ENCODE results near the gene CFHR1. TPM values are rescaled to one million over a fixed set of nuclear protein-coding genes. Genes with fewer than 3 reads are reported as not detected.
"Not testable (repeated sequence)": the region's sequence is repeated elsewhere in the genome, so short reads cannot be mapped to it uniquely, and the experiment has no call there.

The CFHR1 gene
- total RNA-seq, 1 donor from 2014 or later, result not detected

DNA sequence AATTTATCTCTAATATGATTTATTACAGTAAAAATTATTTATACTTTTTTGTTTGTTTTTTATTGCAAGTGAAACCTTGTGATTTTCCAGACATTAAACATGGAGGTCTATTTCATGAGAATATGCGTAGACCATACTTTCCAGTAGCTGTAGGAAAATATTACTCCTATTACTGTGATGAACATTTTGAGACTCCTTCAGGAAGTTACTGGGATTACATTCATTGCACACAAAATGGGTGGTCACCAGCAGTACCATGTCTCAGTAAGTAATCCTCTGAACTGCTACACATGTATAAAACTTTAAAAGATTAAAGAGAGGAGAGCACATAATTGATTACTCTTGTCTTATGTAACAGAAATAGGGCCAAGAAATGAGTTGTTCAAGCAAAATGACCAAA lies 40.4 kb upstream of the CFHR1 start:
- DNase-seq (ENCODE audit: extremely low spot score, unreplicated experiment), result no peak
- Mint-ChIP-seq H3K4me3 (ENCODE audit: unreplicated experiment) (no peak overlapping the region), H3K27me3 (ENCODE audit: unreplicated experiment) (peaks cover 18% of the 10 kb centered on the region), H3K36me3 (ENCODE audit: unreplicated experiment) (peaks cover 1% of the 10 kb centered on the region), H3K4me1 (ENCODE audit: unreplicated experiment) (no peaks in the 10 kb centered on the region), H3K27ac (ENCODE audit: unreplicated experiment) (no peak overlapping the region), H3K9me3 (ENCODE audit: unreplicated experiment) (no peaks in the 10 kb centered on the region)
- TF ChIP-seq, protein P1, sequence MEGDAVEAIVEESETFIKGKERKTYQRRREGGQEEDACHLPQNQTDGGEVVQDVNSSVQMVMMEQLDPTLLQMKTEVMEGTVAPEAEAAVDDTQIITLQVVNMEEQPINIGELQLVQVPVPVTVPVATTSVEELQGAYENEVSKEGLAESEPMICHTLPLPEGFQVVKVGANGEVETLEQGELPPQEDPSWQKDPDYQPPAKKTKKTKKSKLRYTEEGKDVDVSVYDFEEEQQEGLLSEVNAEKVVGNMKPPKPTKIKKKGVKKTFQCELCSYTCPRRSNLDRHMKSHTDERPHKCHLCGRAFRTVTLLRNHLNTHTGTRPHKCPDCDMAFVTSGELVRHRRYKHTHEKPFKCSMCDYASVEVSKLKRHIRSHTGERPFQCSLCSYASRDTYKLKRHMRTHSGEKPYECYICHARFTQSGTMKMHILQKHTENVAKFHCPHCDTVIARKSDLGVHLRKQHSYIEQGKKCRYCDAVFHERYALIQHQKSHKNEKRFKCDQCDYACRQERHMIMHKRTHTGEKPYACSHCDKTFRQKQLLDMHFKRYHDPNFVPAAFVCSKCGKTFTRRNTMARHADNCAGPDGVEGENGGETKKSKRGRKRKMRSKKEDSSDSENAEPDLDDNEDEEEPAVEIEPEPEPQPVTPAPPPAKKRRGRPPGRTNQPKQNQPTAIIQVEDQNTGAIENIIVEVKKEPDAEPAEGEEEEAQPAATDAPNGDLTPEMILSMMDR (IDR thresholded peaks at IDR 0.05), result no peak

DNA sequence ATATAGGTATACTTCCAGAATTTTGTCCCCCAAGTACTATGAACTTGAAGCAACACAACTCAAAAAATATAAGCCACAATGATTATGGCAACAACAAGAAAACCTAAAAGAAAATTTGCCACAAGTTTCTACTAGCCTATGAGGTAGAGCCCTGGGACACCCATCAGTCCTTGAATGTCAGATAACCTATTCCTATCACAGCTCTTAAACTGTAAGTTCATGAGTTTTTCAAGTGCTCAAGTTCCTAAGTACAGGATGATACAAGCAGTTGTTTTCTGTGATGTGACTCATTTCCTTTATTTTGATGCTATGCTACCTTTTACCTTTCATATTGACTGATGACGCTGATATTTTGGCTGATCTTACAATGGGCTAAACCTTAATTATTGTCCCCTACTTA lies 28.3 kb upstream of the CFHR1 start:
- H3K9me3 Mint-ChIP-seq (ENCODE audit: unreplicated experiment); H3K4me1 Mint-ChIP-seq (ENCODE audit: unreplicated experiment); H3K4me3 Mint-ChIP-seq (ENCODE audit: unreplicated experiment); H3K36me3 Mint-ChIP-seq (ENCODE audit: unreplicated experiment); DNase-seq (ENCODE audit: extremely low spot score, unreplicated experiment); H3K27ac Mint-ChIP-seq (ENCODE audit: unreplicated experiment); H3K27me3 Mint-ChIP-seq (ENCODE audit: unreplicated experiment): not testable (repeated sequence)

DNA sequence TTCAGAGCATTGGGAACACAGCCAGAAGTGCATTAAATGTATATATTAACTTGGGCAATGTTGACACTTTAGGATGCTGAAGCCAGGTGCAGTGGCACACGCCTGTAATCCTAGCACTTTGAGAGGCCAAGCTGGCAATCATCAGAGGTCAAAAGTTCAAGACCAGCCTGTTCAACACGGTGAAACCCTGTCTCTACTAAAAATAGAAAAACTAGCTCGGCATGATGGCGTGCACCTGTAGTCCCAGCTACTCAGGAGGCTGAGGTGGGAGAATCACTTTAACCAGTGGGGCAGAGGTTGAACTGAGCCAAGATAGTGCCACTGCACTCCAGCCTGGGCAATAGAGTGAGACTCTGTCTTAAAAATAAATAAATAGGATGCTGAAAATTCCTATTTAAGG lies 25.4 kb upstream of the CFHR1 start:
- DNase-seq (ENCODE audit: extremely low spot score, unreplicated experiment); H3K36me3 Mint-ChIP-seq (ENCODE audit: unreplicated experiment); H3K9me3 Mint-ChIP-seq (ENCODE audit: unreplicated experiment); H3K4me3 Mint-ChIP-seq (ENCODE audit: unreplicated experiment); H3K27ac Mint-ChIP-seq (ENCODE audit: unreplicated experiment); H3K4me1 Mint-ChIP-seq (ENCODE audit: unreplicated experiment): not testable (repeated sequence)
- H3K27me3 Mint-ChIP-seq (ENCODE audit: unreplicated experiment), result peaks cover 15% of the 10 kb centered on the region

DNA sequence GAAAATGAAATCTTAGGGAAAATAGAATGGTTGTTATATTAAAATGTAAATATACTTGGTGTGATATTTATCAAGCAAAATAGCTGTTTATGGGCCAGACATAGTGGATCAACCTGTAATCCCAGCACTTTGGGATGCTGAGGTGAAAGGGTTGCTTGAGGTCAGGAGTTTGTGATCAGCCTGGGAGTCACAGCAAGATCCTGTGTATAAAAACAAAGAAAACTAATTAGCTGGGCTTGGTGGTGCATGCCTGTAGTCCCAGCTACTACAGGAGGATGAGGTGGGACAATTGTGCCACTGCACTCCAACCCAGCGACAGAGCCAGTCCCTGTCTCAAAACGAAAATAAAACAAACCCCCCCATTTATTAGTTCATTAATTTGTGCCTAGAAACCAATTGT lies 21.6 kb upstream of the CFHR1 start:
- H3K36me3 Mint-ChIP-seq (ENCODE audit: unreplicated experiment), result no peaks in the 10 kb centered on the region
- no peaks in the 10 kb centered on the region for H3K4me1 Mint-ChIP-seq (ENCODE audit: unreplicated experiment)
- DNase-seq (ENCODE audit: extremely low spot score, unreplicated experiment), result no peak
- H3K4me3 Mint-ChIP-seq (ENCODE audit: unreplicated experiment), result no peak overlapping the region
- H3K27me3 Mint-ChIP-seq (ENCODE audit: unreplicated experiment), result peaks cover 15% of the 10 kb centered on the region
- peaks cover 5% of the 10 kb centered on the region for H3K9me3 Mint-ChIP-seq (ENCODE audit: unreplicated experiment)
- no peak overlapping the region for H3K27ac Mint-ChIP-seq (ENCODE audit: unreplicated experiment)
- TF ChIP-seq, protein P1 (IDR thresholded peaks at IDR 0.05), result no peak

DNA sequence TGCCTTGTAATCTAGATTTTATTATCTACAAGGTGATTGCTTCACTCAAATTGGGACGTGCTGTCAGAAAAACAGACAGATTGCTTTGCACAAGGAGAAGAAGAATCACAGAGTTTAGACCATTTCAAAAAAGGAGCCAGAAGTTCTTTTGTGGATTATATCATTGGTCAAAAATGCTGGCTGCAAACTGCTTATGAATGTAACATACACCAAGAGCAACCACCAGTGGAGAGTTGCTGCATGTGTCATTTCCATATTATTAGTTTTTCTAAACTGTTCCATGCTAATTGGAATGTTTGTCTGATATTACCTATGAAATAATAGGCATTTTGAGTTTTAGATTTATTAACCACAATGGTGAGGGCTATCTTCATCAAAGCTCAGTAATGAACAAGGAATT lies 17.6 kb upstream of the CFHR1 start:
- not testable (repeated sequence) for DNase-seq (ENCODE audit: extremely low spot score, unreplicated experiment); H3K4me3 Mint-ChIP-seq (ENCODE audit: unreplicated experiment); H3K27ac Mint-ChIP-seq (ENCODE audit: unreplicated experiment)

DNA sequence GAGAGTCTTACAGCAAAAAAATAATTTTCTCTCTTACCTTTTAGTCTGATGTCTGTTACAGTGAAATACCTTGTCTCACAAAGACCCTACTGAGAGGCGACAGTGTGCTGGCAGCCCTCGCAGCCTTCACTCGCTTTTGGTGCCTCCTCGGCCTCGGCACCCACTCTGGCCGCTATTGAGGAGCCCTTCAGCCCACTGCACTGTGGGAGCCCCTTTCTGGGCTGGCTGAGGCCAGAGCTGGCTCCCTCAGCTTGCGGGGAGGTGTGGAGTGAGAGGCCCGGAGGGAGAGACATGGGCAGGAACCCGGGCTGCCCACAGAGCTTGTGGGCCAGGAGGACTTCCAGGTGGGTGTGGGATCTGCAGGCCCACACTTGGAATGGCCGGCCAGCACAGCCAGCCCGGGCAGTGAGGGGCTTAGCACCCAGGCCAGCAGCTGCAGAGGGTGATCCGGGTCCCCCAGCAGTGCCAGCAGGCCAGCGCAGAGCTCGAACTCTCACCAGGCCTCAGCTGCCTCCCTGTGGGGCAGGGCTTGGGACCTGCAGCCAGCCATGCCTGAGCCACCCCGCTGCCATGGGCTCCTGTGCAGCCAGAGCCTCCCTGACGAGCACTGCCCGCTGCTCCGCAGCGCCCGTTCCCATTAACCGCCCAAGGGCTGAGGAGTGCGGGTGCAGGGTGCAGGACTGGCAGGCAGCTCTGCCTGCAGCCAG lies 10.8 kb upstream of the CFHR1 start:
- H3K36me3 Mint-ChIP-seq (ENCODE audit: unreplicated experiment), result no peaks in the 10 kb centered on the region
- H3K9me3 Mint-ChIP-seq (ENCODE audit: unreplicated experiment), result peaks cover 4% of the 10 kb centered on the region
- no peak for DNase-seq (ENCODE audit: extremely low spot score, unreplicated experiment)
- H3K4me1 Mint-ChIP-seq (ENCODE audit: unreplicated experiment), result no peaks in the 10 kb centered on the region
- TF ChIP-seq, protein P1 (IDR thresholded peaks at IDR 0.05), result no peak
- H3K4me3 Mint-ChIP-seq (ENCODE audit: unreplicated experiment), result no peak overlapping the region
- H3K27ac Mint-ChIP-seq (ENCODE audit: unreplicated experiment), result no peak overlapping the region
- H3K27me3 Mint-ChIP-seq (ENCODE audit: unreplicated experiment), result peaks cover 16% of the 10 kb centered on the region

More for the DNA sequence above, 17.6 kb upstream of the CFHR1 start:
- not testable (repeated sequence) for H3K36me3 Mint-ChIP-seq (ENCODE audit: unreplicated experiment); H3K9me3 Mint-ChIP-seq (ENCODE audit: unreplicated experiment); H3K4me1 Mint-ChIP-seq (ENCODE audit: unreplicated experiment)
- peaks cover 18% of the 10 kb centered on the region for H3K27me3 Mint-ChIP-seq (ENCODE audit: unreplicated experiment)

DNA sequence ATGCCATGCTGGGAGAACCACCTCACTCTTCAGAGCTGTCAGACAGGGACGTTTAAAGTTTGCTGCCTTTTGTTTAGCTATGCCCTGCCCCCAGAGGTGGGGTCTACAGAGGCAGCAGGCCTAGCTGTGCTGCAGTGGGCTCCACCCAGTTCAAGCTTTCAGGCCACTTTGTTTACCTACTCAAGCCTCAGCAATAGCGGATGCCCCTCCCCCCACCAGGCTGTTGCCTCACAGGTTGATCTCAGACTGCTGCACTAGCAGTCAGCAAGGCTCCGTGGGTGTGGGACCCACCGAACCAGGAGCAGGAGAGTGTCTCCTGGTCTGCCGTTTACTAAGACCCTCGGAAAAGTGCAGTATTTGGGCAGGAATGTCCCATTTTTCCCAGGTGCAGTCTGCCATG lies 2.1 kb upstream of the CFHR1 start:
- H3K4me3 Mint-ChIP-seq (ENCODE audit: unreplicated experiment); H3K36me3 Mint-ChIP-seq (ENCODE audit: unreplicated experiment); H3K9me3 Mint-ChIP-seq (ENCODE audit: unreplicated experiment); H3K4me1 Mint-ChIP-seq (ENCODE audit: unreplicated experiment); H3K27me3 Mint-ChIP-seq (ENCODE audit: unreplicated experiment); DNase-seq (ENCODE audit: extremely low spot score, unreplicated experiment); H3K27ac Mint-ChIP-seq (ENCODE audit: unreplicated experiment): not testable (repeated sequence)
